HS-5 (cell line): ENCODE data around the gene SLC28A3.

ENCODE experiments used
- DNase-seq: peaks from one replicate; pipeline ENCODE4 v3.0.0-alpha.2; 2012; ENCODE audit warnings: low read depth

The SLC28A3 gene

GRCh38 chr9:84297162-84297821 lies 43.3 kb downstream of the SLC28A3 start:
- peak; percentile 52 for DNase-seq

GRCh38 chr9:84296146-84296843 lies 44.3 kb downstream of the SLC28A3 start:
- DNase-seq = no peak

- DNase-seq = no peak
Observed at GRCh38 chr9:84294241-84294950, 46.2 kb downstream of the SLC28A3 start.

- no peak for DNase-seq
Observed at GRCh38 chr9:84293001-84293798, 47.4 kb downstream of the SLC28A3 start.

DNA sequence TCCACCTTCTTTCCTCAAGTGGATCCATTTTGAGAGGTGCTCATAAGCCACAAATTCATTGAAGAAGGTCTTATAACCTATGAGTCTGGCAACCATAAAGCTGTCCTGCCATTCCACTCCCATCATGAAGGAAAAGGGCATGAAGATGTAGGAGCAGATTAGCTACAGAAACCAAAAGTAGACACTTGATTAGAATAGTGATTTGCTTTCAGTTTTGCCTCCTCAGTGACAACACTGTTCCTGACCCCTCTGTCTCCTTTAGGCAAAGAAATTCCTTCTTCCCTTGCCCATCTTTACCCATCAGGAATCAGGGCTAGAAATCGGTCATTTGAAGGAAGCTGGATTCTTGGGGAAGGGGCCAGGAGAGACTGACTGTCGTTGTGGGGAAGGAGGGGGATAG lies 55.2 kb downstream of the SLC28A3 start:
- no peak for DNase-seq

- no peak for DNase-seq
Observed at GRCh38 chr9:84283946-84284345, 56.6 kb downstream of the SLC28A3 start.

GRCh38 chr9:84278130-84278529 lies 62.4 kb downstream of the SLC28A3 start:
- no peak for DNase-seq

DNA sequence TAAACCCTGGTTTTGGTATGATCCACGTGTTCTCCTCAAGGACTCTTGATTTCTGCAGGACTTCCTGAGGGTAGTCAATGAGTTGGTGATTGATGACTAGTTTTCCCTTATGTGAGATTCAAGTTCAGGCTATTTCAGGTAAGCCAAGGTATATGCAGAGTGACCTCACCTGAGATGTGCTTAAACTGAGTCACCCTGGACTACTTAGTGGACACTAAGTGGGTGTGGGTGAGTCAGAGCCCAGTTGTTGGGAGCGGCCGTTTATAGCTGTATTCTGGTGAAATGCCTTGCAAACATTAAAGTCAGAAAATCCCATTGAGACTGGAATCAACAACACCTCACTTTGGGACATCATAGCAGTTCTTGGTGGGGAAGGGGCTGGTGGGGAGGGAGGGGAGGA lies 62.9 kb downstream of the SLC28A3 start:
- no peak for DNase-seq

DNA sequence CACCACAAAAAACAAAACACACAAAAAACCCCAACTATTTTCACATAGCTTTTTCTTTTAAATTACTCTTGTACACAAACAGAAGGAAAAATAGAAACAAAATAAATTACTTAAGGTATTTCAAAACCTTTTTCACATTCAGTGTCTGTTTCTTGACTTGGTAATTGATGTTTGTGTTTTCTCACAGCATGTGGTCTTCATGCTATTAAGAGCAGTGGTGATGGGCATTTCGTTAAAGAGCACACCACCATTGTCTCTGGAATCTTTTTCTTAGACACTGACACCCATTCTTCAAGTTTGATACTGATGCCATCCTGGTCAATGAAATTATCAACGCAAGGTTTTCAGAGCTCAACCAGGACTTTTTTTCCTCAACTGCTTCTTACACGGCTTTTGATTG lies 63.8 kb downstream of the SLC28A3 start:
- no peak for DNase-seq

DNA sequence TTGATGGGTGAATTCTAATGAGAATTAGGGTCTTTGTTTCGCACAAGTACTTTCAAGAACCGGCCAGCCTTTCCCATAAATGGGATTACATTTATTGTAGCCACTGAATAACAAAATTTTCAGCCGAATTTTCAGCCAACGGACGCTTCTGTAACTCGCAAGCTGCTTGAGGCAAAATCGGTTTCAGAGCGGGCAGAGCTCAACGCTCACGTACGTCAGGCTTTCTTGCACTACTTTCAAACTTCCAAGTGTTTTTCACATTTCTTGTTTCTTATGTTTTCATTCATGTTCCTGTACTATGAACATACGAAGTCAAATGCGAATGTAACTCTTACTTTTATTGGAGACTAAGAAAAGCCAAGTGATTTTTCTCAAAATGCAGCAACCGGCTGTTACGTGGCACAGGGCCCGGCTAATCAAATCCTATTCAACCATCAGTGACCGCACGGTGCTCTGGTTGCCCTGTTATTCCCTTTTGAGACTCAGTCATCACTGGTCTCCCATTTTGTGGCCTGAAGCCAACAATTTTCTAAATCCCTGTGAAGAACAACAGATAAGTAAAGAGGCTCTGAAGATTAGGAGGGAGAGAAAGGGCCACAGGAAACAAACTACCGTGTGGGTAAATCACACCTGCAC lies 68.5 kb downstream of the SLC28A3 start:
- DNase-seq = no peak

- DNase-seq = no peak
Observed at GRCh38 chr9:84271531-84271900, 69.0 kb downstream of the SLC28A3 start.

DNA sequence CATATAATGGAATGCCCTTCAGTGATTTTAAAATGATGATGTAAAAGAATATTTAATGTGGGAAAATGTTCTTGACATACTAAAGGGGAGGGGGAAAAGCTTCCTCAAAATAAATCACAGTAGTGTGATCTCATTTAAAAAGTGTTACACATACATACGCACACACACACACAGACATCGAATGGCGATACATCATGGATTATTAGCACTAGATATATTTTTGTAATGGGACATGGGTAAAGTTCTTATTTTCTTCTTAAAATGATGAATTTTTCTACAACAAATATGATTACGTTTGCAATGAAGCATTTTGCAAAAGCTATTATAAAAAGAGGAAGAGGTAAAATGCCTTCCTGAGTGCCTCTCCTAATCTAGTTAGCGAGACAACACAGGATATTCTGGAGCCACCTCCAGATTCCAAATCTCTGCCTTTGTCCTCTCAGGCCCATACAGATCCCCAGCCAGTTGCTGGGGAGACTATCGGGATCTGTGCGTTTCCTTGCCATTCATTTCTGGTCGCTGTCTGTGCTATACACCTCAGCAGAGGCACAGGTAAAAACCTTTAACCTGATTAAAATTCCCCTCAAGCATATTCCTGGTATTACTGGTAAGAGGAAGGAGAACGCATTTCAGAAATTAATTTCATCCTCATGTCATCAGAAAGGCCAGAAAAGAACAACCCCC lies 69.6 kb downstream of the SLC28A3 start:
- no peak for DNase-seq

- DNase-seq = no peak
Observed at GRCh38 chr9:84266087-84266561, 74.4 kb downstream of the SLC28A3 start.

DNA sequence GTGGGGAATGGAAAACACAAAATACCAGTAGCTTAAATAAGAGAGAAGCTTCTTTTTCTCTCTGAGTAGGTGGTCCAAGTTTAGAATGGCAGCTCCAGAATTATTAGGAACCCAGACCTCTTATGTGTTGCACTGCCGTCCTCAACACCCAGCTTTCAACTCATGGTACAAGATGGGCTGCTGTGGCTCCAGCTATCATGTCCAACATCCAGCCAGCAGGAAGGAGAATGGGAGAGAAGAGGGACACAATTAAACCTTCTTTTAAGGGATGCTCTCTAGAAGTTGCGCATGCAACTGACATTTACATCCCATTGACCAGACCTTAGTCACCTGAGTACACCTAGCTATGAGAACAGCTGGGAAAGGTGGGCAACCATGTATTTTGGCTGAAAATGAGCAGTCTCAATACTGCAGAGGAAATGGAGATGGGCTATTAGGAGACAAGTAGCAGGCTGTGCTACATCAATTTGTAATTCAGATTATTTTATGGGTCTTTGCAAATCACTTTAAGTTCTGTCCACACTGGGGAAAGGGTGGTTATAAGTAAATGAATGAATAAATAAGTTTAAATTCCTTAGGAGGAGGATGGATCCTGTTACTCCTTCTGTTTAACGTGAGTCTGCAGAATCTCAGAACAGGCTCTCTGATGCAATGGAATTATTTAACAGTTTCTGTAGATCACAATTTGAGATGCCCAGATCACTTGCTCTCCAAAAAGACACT lies 76.1 kb downstream of the SLC28A3 start:
- no peak for DNase-seq

- peak; percentile 82 for DNase-seq
Observed at GRCh38 chr9:84261070-84261746, 79.3 kb downstream of the SLC28A3 start.

DNA sequence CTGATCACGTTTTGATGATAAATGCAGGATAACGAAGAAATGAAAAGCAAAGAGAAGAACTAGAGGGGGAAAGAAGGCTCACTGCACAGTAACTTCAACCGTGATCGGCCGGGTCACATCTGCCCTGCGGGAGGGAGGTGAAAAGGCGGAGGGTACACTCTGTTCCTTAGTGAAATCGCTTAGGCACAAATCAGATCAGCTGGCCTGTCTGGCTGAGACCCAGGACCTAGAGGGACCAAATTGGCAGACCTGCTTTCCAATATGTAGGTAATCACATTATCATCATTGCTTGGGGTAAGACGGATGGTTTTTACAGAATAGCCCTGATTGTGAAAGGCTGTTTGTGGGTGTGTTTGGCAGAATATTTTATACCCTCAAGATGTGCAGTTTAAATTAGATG lies 82.2 kb downstream of the SLC28A3 start:
- no peak for DNase-seq

- DNase-seq = no peak
Observed at GRCh38 chr9:84255696-84256095, 84.9 kb downstream of the SLC28A3 start.

GRCh38 chr9:84254972-84255371 lies 85.6 kb downstream of the SLC28A3 start:
- no peak for DNase-seq

DNA sequence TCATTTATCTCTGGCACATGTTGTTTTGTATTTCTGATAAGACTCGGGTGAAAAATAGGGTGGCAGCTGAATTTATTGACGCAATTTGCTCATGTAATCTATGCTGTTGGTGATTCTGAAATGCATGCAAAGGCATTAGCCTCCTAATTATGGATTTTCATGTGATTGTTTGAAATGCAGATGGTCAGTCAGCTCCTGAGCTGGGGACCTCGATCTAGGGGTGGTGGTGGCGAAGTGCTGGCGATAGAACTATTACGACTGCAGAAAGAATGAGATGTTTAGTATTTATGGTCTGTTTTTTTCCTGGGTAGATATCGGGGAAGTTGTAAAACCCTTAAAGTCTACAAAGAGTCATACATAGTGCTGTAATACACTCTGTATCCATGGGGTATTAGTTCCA lies 88.6 kb downstream of the SLC28A3 start:
- DNase-seq = no peak

DNA sequence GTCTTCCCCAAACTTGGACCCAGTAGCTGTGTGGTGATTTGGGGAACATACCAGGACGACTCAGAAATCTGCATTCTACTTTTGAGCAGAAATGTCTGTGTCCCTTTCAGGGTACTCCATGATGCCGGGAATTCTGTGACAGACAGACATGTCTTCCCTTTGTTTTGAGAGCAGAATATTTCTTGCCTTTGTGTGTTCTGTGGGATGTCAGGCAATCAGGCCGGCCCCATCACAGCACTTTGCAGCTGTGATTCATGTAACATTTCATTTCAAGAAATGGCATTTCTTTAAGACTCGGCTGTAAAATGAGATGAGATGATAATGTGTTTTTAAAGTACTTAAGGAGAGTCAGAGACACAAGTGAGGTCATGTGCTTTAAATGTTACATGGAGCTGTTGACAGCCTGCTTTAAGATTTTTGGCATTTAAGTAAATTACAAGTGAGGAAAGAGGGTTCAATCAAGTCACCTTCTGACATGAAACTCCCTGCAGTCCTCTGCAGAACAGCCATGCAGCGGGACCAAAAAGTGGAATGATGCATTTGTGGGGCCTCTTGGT lies 98.7 kb downstream of the SLC28A3 start:
- DNase-seq = no peak
